K562 (cell line): ENCODE measurements around the gene UGT2A3. TPM values are rescaled to one million over a fixed set of nuclear protein-coding genes. Genes with fewer than 3 reads are reported as not detected.
"Not testable (repeated sequence)": the region's sequence is repeated elsewhere in the genome, so short reads cannot be mapped to it uniquely, and the experiment has no call there.

Experiments used
- ATAC-seq: fragments of 200-7000 bp; cut with Tn5 transposase; 3 replicates; pipeline ENCODE4 v1.9.1; 2020; ENCODE audit warnings: moderate library complexity
- BruUV-seq: library from RNA; stranded (reverse); fragments of 400-500 nt; replicated peaks from 2 replicates; lab custom pipeline; 2021; lab: Mats Ljungman, UMichigan
- CTCF ChIA-PET: fragments of 300-600 bp; formaldehyde crosslinking; extraction: SDS; loops from one replicate; lab custom pipeline; 2021; ENCODE audit warnings: low intra/inter-chr PET ratio; lab: Yijun Ruan, JAX
- POLR2A ChIA-PET: fragments of 300-600, 350-650 bp; sonication (Branson Sonifier 250); formaldehyde crosslinking; extraction: SDS; loops from one replicate; lab custom pipeline; 2021; ENCODE audit warnings: antibody characterized with exemption, inconsistent platforms; lab: Yijun Ruan, JAX
- DNase-seq, 4 experiments: peaks; one replicate each; pipeline versions ENCODE4 v3.0.0 to v3.0.0-alpha.2; 2011 to 2018; ENCODE audit warnings: low spot score in 3 of 4, mixed read lengths in 3 of 4; ENCODE audit errors: extremely low read depth in 1 of 4
- FAIRE-seq: peaks from 2 replicates; lab custom pipeline; 2011; peaks lifted over from hg19 to GRCh38; lab: Jason Lieb, UNC
- H2AFZ ChIP-seq: 2 replicates; pipeline ENCODE4 v1.6.0; 2011; ENCODE audit warnings: low read depth, low read length, control low read depth, inconsistent platforms
- H3K27ac ChIP-seq: fragments of 200-600 bp; 3 replicates; pipeline ENCODE4 v1.8.0; 2011; ENCODE audit warnings: low read depth, mild to moderate bottlenecking, control low read depth, inconsistent platforms, low read length, moderate library complexity, mixed read lengths; ENCODE audit errors: extremely low read depth
- H3K27me3 ChIP-seq, 2 experiments: fragments of 300-600 bp in 1 of 2; 2 replicates in 1 of 2; 3 replicates in 1 of 2; pipeline versions ENCODE4 v1.6.0 to v1.8.0; 2011; ENCODE audit warnings: inconsistent platforms in 2 of 2, low read length in 2 of 2, mild to moderate bottlenecking in 1 of 2, mixed read lengths in 1 of 2, moderate library complexity in 1 of 2; ENCODE audit not compliant: control insufficient read depth in 2 of 2, insufficient read depth in 2 of 2
- H3K36me3 ChIP-seq: fragments of 300-600 bp; 3 replicates; pipeline ENCODE4 v1.8.0; 2011; ENCODE audit warnings: mild to moderate bottlenecking, low read length, inconsistent platforms; ENCODE audit not compliant: control insufficient read depth, insufficient read depth
- H3K4me1 ChIP-seq, 2 experiments: fragments of 200-600 bp in 1 of 2; replicated peaks in 1 of 2; 2 replicates in 1 of 2; 3 replicates in 1 of 2; pipeline versions ENCODE4 v1.5.1 to v1.8.0; 2011; ENCODE audit warnings: inconsistent platforms in 2 of 2, low read length in 2 of 2, mild to moderate bottlenecking in 1 of 2, mixed read lengths in 1 of 2, moderate library complexity in 1 of 2; ENCODE audit not compliant: control insufficient read depth in 2 of 2, insufficient read depth in 2 of 2
- H3K4me2 ChIP-seq: 2 replicates; pipeline ENCODE4 v1.6.1; 2011; ENCODE audit warnings: low read length, control low read depth, inconsistent platforms, mixed read lengths; ENCODE audit not compliant: insufficient read depth
- H3K4me3 ChIP-seq: fragments of 200-600 bp; sonication (generic), shearing (Covaris generic); 2 replicates; pipeline ENCODE4 v1.5.1; 2016; ENCODE audit warnings: control low read depth, inconsistent platforms
- H3K79me2 ChIP-seq: fragments of 200-600 bp; 3 replicates; pipeline ENCODE4 v1.8.0; 2011; ENCODE audit warnings: low read length, inconsistent platforms; ENCODE audit not compliant: control insufficient read depth, insufficient read depth
- H3K9ac ChIP-seq, 2 experiments: 2 replicates each; pipeline versions ENCODE4 v1.6.0 to v1.6.1; 2011; ENCODE audit warnings: low read depth in 2 of 2, low read length in 2 of 2, control low read depth in 1 of 2, inconsistent platforms in 1 of 2, mild to moderate bottlenecking in 1 of 2, mixed read lengths in 1 of 2; ENCODE audit not compliant: insufficient read depth in 1 of 2
- H3K9me1 ChIP-seq: one replicate; pipeline ENCODE4 v1.6.0; 2011; ENCODE audit warnings: inconsistent platforms, mild to moderate bottlenecking, low read length, moderate library complexity; ENCODE audit not compliant: control insufficient read depth, insufficient read depth
- H3K9me3 ChIP-seq: replicated peaks from 2 replicates; pipeline ENCODE4 v1.5.1; 2011; ENCODE audit warnings: low read depth, low read length, inconsistent platforms; ENCODE audit not compliant: control insufficient read depth, insufficient read depth
- H4K20me1 ChIP-seq: replicated peaks from 2 replicates; pipeline ENCODE4 v1.6.1; 2011; ENCODE audit warnings: low read length, inconsistent platforms, mixed read lengths; ENCODE audit not compliant: control insufficient read depth, insufficient read depth
- UBTF ChIP-seq, 2 experiments: IDR thresholded peaks; 2 replicates each; pipeline ENCODE4 v1.6.1; 2012; ENCODE audit warnings: improper control_type of control experiment in 2 of 2, low read depth in 2 of 2, low read length in 2 of 2, borderline replicate concordance in 1 of 2
- ZBTB2 ChIP-seq: fragments of 450-650 bp; IDR thresholded peaks from 2 replicates; pipeline ENCODE4 v1.6.1; 2016; ENCODE audit warnings: antibody characterized with exemption
- WGBS: fragments of 100-300 bp; shearing (Covaris generic); methylation state at CpG from one replicate; pipeline ENCODE4 v1.1.6; 2016; ENCODE audit warnings: low coverage, mixed read lengths; ENCODE audit not compliant: insufficient coverage; ENCODE audit errors: missing lambda C conversion rate; 5-methylcytosine and 5-hydroxymethylcytosine counted together
- in situ Hi-C: fragments of 300-500 bp; cut with MboI; formaldehyde crosslinking; loops from 4 replicates; pipeline ENCODE4 v1.15.0; 2018; ENCODE audit warnings: inconsistent platforms, mixed read lengths
- intact Hi-C: fragments of 100-400 bp; cut with micrococcal nuclease; formaldehyde crosslinking; loops from 2 replicates; pipeline ENCODE4 v1.14.2; 2022
- polyA plus RNA-seq, 8 experiments: library from polyadenylated mRNA; depleted of rRNA in 4 of 8; stranded (reverse) in 5 of 8; unstranded in 3 of 8; fragments of >200 nt; fragmentation: Nextera tagmentation in 2 of 8; fragmentation: Illumina TruSeq in 1 of 8; extraction: Ambion mirVana in 2 of 8; extraction: Trizol in 1 of 8; gene quantifications; 2 replicates each; pipeline versions ENCODE4 v1.2.1 to v1.2.3, GENCODE V29; 2011 to 2014; ENCODE audit warnings: inconsistent platforms in 1 of 8, missing spikeins in 1 of 8
- total RNA-seq, 7 experiments: library from RNA; depleted of rRNA in 6 of 7; stranded (reverse); fragments of >200 nt in 6 of 7; fragmentation: Illumina TruSeq in 2 of 7; extraction: Trizol in 2 of 7; gene quantifications; 2 replicates each; pipeline versions ENCODE4 v1.2.1 to v1.2.3, GENCODE V29; 2011 to 2021; ENCODE audit warnings: low replicate concordance in 1 of 7

Gene UGT2A3
- total and polyA plus RNA-seq, 9 of the 15 experiments (the other 6 are each of a cell fraction or from before 2014, with no cell fraction given) = not detected

DNA sequence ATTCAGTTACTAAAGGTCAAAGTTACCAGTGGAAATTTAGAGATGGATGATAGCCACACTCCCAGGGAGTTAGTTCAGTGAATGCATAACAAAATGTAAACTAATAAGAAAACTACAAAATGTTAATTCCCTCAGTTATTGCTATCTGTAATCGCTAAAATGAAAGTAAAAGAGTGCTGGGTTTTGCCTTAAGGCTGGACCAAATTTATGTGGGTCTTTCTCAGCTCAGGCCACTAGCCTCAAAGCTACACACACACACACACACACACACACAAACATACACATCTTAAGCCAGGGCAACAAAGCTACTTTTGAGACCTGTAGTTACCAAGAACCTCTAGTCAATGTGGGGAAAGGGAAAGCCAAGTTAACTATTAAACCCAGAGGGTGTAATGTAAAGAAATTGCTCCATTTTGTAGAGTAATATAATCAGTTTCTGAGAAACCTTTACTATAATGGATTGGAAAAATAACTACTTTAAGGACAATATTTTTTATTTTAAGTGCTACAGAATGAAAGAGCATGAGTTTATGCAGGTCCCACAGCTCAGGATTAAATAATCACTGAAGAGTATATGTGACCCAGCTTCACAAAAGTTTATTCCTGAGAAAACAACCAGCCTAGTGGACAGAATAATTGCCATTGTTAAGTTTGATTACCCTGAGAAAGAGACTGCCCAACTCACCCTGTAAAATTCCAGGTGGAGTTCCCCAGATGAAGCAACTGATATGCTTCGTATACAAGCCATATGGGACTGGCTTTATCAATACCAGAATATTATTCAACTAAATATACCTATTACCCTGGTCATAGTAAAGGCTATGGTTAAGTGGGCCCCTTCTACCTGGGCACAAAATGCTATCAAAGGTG, 8.9 kb upstream of the UGT2A3 start:
- intact Hi-C loops = no loop called here
- POLR2A ChIA-PET = no interaction called here

DNA sequence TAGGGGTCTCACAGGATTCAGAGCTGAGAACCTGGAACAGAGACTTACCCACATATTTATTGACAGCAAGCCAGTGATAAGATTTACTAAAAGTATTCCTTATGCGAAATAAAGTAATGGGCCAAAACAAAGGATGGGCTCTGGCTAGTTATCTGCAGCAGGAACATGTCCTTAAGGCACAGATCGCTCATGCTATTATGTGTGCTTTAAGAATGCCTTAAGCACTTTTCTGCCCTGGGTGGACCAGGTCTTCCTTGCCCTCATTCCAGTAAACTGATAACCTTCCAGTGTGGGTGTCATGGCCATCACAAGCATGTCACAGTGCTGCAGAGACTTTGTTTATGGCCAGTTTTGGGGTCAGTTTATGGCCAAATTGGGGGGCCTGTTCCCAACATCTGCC, 7.5 kb upstream of the UGT2A3 start:
- WGBS = 0% methylated on average over 2 of the region's 2 CpGs
- H3K9ac ChIP-seq, H4K20me1 ChIP-seq, H3K4me3 ChIP-seq, in situ Hi-C loops, H3K79me2 ChIP-seq, H2AFZ ChIP-seq, DNase-seq, ATAC-seq, POLR2A ChIA-PET, H3K9me1 ChIP-seq, H3K4me1 ChIP-seq, H3K27me3 ChIP-seq, BruUV-seq, H3K36me3 ChIP-seq, FAIRE-seq, CTCF ChIA-PET, intact Hi-C loops, H3K9me3 ChIP-seq, H3K4me2 ChIP-seq, H3K27ac ChIP-seq: not testable (repeated sequence)

More for the DNA sequence above, 8.9 kb upstream of the UGT2A3 start:
- DNase-seq (no peak), FAIRE-seq (no peak), ATAC-seq (no peak)
- H3K9me1 ChIP-seq = no peaks in the 10 kb centered on the region
- no peaks in the 10 kb centered on the region for H3K27me3 ChIP-seq
- H3K79me2 ChIP-seq = no peaks in the 10 kb centered on the region
- no peaks in the 10 kb centered on the region for H3K36me3 ChIP-seq
- H3K4me1 ChIP-seq = no peaks in the 10 kb centered on the region
- H3K27ac ChIP-seq = no peak overlapping the region
- CTCF ChIA-PET = no interaction called here
- no peak overlapping the region for H2AFZ ChIP-seq
- WGBS = 6% methylated on average over 2 of the region's 2 CpGs
- no peak overlapping the region for H3K4me2 ChIP-seq
- H4K20me1 ChIP-seq = no peaks in the 10 kb centered on the region
- no peak for TF ChIP-seq ZBTB2
- TF ChIP-seq UBTF (IDR thresholded peaks at IDR 0.05; ENCODE audit: borderline replicate concordance in 1 of 2, low read depth in 2 of 2, low read length in 2 of 2) = no peak
- in situ Hi-C loops = no loop called here
- no peak overlapping the region for H3K4me3 ChIP-seq
- BruUV-seq = no TSS peak
- H3K9me3 ChIP-seq = no peaks in the 10 kb centered on the region
- H3K9ac ChIP-seq = no peak overlapping the region
